ENCODE data around the gene PLAU.

PLAU gene

DNA sequence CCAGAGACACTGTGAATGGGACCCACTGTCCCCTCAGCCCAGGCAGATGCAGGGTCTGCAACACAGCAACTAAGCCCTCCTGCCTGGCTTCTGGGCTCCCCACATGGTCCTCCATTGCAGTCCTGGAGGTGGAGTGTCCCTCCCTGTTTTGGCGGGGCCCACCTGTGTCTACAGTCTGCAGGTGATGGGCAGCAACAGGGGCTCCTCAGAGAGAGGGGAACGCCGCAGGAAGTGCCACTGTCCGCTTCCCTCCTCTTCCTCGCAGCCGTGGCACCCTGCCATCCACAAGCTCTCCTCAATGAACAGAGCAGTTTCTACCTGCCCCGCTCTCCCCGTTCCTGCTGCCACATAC lies 45.8 kb upstream of the PLAU start:
- TF ChIP-seq, protein P1, sequence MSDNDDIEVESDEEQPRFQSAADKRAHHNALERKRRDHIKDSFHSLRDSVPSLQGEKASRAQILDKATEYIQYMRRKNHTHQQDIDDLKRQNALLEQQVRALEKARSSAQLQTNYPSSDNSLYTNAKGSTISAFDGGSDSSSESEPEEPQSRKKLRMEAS (IDR thresholded peaks at IDR 0.05): no peak
- TF ChIP-seq, protein P2, sequence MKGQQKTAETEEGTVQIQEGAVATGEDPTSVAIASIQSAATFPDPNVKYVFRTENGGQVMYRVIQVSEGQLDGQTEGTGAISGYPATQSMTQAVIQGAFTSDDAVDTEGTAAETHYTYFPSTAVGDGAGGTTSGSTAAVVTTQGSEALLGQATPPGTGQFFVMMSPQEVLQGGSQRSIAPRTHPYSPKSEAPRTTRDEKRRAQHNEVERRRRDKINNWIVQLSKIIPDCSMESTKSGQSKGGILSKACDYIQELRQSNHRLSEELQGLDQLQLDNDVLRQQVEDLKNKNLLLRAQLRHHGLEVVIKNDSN (IDR thresholded peaks at IDR 0.05): no peak
- TF ChIP-seq RAD21 (IDR thresholded peaks at IDR 0.05; ENCODE audit: low read depth) (no peak), CREB1 (IDR thresholded peaks at IDR 0.05; ENCODE audit: low read depth) (no peak), YY1 (IDR thresholded peaks at IDR 0.05; ENCODE audit: low read depth) (no peak), TAF1 (IDR thresholded peaks at IDR 0.05; ENCODE audit: low read depth) (no peak), NFIC (IDR thresholded peaks at IDR 0.05) (no peak), TEAD4 (IDR thresholded peaks at IDR 0.05) (no peak)
- TF ChIP-seq, protein P3, sequence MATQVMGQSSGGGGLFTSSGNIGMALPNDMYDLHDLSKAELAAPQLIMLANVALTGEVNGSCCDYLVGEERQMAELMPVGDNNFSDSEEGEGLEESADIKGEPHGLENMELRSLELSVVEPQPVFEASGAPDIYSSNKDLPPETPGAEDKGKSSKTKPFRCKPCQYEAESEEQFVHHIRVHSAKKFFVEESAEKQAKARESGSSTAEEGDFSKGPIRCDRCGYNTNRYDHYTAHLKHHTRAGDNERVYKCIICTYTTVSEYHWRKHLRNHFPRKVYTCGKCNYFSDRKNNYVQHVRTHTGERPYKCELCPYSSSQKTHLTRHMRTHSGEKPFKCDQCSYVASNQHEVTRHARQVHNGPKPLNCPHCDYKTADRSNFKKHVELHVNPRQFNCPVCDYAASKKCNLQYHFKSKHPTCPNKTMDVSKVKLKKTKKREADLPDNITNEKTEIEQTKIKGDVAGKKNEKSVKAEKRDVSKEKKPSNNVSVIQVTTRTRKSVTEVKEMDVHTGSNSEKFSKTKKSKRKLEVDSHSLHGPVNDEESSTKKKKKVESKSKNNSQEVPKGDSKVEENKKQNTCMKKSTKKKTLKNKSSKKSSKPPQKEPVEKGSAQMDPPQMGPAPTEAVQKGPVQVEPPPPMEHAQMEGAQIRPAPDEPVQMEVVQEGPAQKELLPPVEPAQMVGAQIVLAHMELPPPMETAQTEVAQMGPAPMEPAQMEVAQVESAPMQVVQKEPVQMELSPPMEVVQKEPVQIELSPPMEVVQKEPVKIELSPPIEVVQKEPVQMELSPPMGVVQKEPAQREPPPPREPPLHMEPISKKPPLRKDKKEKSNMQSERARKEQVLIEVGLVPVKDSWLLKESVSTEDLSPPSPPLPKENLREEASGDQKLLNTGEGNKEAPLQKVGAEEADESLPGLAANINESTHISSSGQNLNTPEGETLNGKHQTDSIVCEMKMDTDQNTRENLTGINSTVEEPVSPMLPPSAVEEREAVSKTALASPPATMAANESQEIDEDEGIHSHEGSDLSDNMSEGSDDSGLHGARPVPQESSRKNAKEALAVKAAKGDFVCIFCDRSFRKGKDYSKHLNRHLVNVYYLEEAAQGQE (IDR thresholded peaks at IDR 0.05; ENCODE audit: low read depth): no peak

DNA sequence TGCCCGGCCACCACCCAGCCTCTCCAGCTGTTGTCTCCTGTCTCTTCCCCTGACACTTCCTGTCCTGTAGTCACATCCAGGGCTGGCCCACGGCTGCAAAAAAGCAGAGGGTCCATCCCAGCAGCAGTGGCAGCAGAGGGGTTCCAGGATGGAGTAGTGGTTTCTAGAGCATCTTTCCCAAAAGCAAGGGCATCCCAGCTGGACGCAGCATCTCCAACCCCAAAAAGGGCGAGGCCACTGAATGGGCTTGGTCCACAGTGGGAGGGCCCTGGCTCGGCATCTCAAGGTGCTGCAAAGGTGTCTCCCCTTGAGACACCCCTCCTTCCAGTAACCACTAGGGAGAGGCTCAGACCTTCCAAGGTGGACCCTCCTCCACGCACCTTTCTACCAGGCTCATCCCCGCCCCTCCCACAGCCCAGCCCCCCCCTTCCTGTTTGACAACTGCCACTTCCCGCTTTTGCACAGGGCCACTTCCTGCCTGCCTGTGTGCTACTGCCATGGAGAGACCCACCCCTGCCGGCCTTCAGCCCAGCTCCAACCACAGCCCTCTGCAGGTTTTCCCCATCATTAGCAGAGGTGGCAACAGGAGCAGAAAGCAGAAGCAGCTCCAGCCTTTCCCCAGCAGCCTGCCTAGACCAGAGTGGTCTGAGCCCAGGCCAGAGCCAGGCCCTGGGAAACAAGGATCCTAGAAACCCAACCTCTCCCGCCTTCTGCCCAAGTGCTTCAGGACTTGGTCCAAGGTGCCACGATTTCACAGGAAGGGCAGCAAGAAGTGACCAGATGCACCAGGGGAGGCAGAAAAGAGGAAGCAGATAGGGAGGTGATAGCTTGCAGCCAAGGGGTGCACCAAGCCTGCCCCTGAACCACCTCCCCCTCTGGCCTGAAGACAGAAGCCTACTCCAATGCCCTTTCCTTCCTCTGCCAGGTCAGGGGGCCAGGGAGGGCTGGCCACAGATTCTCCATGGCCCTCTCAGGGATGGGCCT lies 45.2 kb upstream of the PLAU start:
- TF ChIP-seq TAF1 (IDR thresholded peaks at IDR 0.05; ENCODE audit: low read depth) (no peak), ZBTB7A (IDR thresholded peaks at IDR 0.05; ENCODE audit: low read depth) (no peak), NFIC (IDR thresholded peaks at IDR 0.05) (no peak)
- TF ChIP-seq, protein P1 (IDR thresholded peaks at IDR 0.05): no peak

DNA sequence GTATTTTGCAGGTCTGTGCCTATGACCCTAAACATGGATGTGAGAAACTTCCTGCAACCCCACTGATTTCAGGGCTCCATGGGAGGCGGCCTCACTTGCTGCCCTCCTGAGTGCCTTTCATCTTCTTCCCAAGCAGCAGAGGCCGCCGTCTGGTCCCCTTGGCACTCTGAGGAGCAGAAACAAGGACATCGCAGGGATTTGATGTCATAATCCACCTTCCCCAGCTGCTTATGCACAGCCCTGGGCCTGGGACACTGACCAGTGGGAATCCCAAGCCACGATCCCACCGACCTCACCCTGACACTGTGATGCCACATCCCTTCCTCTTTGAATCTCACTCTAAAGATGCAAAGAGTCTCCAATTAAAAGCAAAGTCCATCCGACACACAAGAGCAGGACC lies 44.3 kb upstream of the PLAU start:
- TF ChIP-seq, protein P3 (IDR thresholded peaks at IDR 0.05; ENCODE audit: low read depth): no peak
- TF ChIP-seq CREB1 (IDR thresholded peaks at IDR 0.05; ENCODE audit: low read depth): no peak
- TF ChIP-seq FOXM1 (IDR thresholded peaks at IDR 0.05; ENCODE audit: borderline replicate concordance, low read depth): no peak
- TF ChIP-seq, protein P1 (IDR thresholded peaks at IDR 0.05): no peak
- TF ChIP-seq YY1 (IDR thresholded peaks at IDR 0.05; ENCODE audit: low read depth): no peak
- TF ChIP-seq, protein P2 (IDR thresholded peaks at IDR 0.05): no peak
- TF ChIP-seq TEAD4 (IDR thresholded peaks at IDR 0.05): no peak
- TF ChIP-seq TCF12 (IDR thresholded peaks at IDR 0.05; ENCODE audit: low read depth): no peak
- no peak for TF ChIP-seq EGR1 (IDR thresholded peaks at IDR 0.05)
- no peak for TF ChIP-seq ZBTB7A (IDR thresholded peaks at IDR 0.05; ENCODE audit: low read depth)
- TF ChIP-seq RAD21 (IDR thresholded peaks at IDR 0.05; ENCODE audit: low read depth): no peak
- TF ChIP-seq CEBPB (IDR thresholded peaks at IDR 0.05): no peak

DNA sequence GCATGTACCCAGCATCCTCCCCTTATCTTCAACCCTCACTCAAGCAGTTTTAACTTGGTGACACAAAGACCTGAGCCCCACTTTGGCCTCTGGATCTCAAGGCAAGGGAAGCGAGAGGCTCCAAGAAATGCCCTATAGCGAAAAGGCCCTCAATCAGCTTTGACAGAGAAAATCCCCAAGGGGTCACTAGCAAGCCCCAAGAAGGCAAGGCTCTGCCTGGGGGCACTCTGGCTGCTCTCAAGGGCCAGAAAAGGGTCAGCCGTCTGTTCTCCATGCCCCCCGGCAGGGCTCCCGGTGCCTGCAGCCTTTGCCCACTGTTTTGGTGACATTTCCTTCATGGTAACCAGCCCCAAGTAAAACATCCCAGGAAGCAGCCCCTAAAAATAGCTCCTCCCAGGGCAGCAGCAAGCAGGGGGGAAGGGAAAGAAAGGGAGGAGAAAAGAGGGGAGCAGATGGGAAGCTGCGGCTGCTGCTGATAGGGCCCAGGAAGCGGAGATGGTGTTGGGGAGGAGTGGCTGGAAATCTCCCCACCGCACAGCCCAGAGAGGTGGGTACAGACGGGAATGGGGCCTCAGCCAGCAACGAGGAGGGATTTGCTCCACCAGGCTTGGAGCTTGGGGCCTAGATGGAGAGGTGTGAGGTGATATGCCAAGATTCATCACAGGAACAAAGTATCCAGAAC lies 43.7 kb upstream of the PLAU start:
- no peak for TF ChIP-seq FOXM1 (IDR thresholded peaks at IDR 0.05; ENCODE audit: borderline replicate concordance, low read depth)
- TF ChIP-seq TAF1 (IDR thresholded peaks at IDR 0.05; ENCODE audit: low read depth): no peak
- no peak for TF ChIP-seq EGR1 (IDR thresholded peaks at IDR 0.05)
- no peak for TF ChIP-seq RAD21 (IDR thresholded peaks at IDR 0.05; ENCODE audit: low read depth)
- no peak for TF ChIP-seq CEBPB (IDR thresholded peaks at IDR 0.05)
- TF ChIP-seq, protein P3 (IDR thresholded peaks at IDR 0.05; ENCODE audit: low read depth): no peak
- TF ChIP-seq CREB1 (IDR thresholded peaks at IDR 0.05; ENCODE audit: low read depth): no peak
- no peak for TF ChIP-seq EP300 (IDR thresholded peaks at IDR 0.05; ENCODE audit: borderline replicate concordance)
- TF ChIP-seq ZBTB7A (IDR thresholded peaks at IDR 0.05; ENCODE audit: low read depth): no peak
- TF ChIP-seq NFIC (IDR thresholded peaks at IDR 0.05): no peak
- TF ChIP-seq, protein P2 (IDR thresholded peaks at IDR 0.05): no peak
- TF ChIP-seq TCF12 (IDR thresholded peaks at IDR 0.05; ENCODE audit: low read depth): no peak
- no peak for TF ChIP-seq YY1 (IDR thresholded peaks at IDR 0.05; ENCODE audit: low read depth)
- TF ChIP-seq, protein P1 (IDR thresholded peaks at IDR 0.05): no peak

All from Ishikawa (cell line).